Suprapubic skin (tissue), 3 donors: ENCODE data around the gene GRIN3B.

ENCODE experiments used
- POLR2AphosphoS5 ChIP-seq, 3 donors: sonication (generic); formaldehyde crosslinking; IDR thresholded peaks; one replicate each; pipeline ENCODE4 v1.6.1; 2017; ENCODE audit warnings: antibody characterized with exemption in 3 of 3
- TF ChIP-seq, protein P1 (sequence below), 2 donors: fragments of 200-600 bp in 1 of 2; fragments of 450-650 bp in 1 of 2; sonication (generic) in 1 of 2; IDR thresholded peaks; one replicate each; pipeline ENCODE4 v1.5.1; 2016 to 2019; ENCODE audit warnings: antibody characterized with exemption in 2 of 2, mild to moderate bottlenecking in 1 of 2, moderate library complexity in 1 of 2

DNA sequence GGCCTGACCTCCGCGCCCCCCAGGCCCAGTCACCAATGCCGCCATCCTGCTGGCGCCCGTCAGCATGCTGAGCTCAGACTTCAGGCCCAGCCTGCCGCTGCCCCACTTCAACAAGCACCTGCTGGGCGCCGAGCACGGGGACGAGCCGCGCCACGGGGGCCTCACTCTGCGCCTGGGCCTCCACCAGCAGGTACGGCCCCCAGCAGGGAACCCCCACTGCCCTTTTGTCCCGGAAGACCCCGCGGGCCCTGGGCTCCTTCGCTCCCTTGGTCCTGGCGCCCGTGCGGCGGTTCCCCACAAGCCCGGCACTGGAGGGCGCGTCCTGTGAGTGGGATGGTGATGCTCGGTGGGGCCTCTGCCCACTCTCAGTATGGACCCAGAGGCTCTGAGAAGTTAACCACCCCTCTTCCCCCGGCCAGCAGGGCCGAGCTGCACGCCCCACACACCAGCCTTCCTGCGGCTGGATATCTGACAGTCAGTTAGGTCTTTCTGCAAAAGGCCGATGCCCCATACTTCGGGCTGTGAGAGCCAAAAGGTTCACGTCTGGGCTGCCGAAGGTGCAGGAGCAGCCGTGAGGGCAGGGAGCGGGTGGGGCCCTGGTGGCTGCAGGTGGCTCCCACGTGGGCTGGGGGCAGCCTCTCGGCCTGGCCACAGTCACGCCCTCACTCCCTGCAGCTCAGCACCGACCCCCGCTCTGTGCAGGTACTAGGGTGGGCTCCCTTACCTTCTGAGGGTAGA lies 8.1 kb upstream of the GRIN3B start:
- TF ChIP-seq, protein P1, sequence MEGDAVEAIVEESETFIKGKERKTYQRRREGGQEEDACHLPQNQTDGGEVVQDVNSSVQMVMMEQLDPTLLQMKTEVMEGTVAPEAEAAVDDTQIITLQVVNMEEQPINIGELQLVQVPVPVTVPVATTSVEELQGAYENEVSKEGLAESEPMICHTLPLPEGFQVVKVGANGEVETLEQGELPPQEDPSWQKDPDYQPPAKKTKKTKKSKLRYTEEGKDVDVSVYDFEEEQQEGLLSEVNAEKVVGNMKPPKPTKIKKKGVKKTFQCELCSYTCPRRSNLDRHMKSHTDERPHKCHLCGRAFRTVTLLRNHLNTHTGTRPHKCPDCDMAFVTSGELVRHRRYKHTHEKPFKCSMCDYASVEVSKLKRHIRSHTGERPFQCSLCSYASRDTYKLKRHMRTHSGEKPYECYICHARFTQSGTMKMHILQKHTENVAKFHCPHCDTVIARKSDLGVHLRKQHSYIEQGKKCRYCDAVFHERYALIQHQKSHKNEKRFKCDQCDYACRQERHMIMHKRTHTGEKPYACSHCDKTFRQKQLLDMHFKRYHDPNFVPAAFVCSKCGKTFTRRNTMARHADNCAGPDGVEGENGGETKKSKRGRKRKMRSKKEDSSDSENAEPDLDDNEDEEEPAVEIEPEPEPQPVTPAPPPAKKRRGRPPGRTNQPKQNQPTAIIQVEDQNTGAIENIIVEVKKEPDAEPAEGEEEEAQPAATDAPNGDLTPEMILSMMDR (IDR thresholded peaks at IDR 0.05) = no peak
- no peak for TF ChIP-seq POLR2AphosphoS5 (IDR thresholded peaks at IDR 0.05)
